Caco-2 (cell line): ENCODE data around the gene BFSP1. TPM values are rescaled to one million over a fixed set of nuclear protein-coding genes. Genes with fewer than 3 reads are reported as not detected.

Experiments
- BruUV-seq: library from RNA; stranded (reverse); fragments of 400-500 nt; replicated peaks from 2 replicates; lab custom pipeline; 2021; lab: Mats Ljungman, UMichigan
- CTCF ChIA-PET: fragments of 300-600 bp; sonication (Branson Sonifier 250); formaldehyde crosslinking; loops from one replicate; lab custom pipeline; 2022; ENCODE audit warnings: antibody characterized with exemption; lab: Charles Lee
- POLR2A ChIA-PET: fragments of 300-600 bp; sonication (Branson Sonifier 250); formaldehyde crosslinking; loops from one replicate; lab custom pipeline; 2022; ENCODE audit warnings: antibody characterized with exemption; lab: Charles Lee
- DNase-seq, 2 experiments: peaks; one replicate each; pipeline versions ENCODE4 v3.0.0 to v3.0.0-alpha.2; 2020 to 2022
- H3K27me3 ChIP-seq: replicated peaks from 2 replicates; pipeline ENCODE4 v1.6.0; 2011; ENCODE audit warnings: low read length; ENCODE audit not compliant: control insufficient read depth, insufficient read depth
- H3K36me3 ChIP-seq: 2 replicates; pipeline ENCODE4 v1.5.1; 2011; ENCODE audit warnings: low read length; ENCODE audit not compliant: control insufficient read depth, insufficient read depth
- H3K4me1 ChIP-seq: fragments of 250-450 bp; sonication (Bioruptor Pico); 2 replicates; pipeline ENCODE4 v1.5.1; 2020; ENCODE audit warnings: mild to moderate bottlenecking
- H3K4me3 ChIP-seq: 2 replicates; pipeline ENCODE4 v1.5.1; 2011; ENCODE audit warnings: low read depth, mild to moderate bottlenecking, control low read depth, low read length
- H3K9me3 ChIP-seq: fragments of 250-450 bp; sonication (Bioruptor Pico); 2 replicates; pipeline ENCODE4 v1.5.1; 2020; ENCODE audit warnings: mild to moderate bottlenecking, moderate library complexity
- H3K27ac Mint-ChIP-seq: one replicate; pipeline ENCODE4 v1.8.0; 2022; ENCODE audit warnings: mixed read lengths; ENCODE audit not compliant: unreplicated experiment
- H3K27me3 Mint-ChIP-seq: one replicate; pipeline ENCODE4 v1.8.0; 2022; ENCODE audit warnings: mixed read lengths; ENCODE audit not compliant: insufficient read depth, unreplicated experiment
- H3K36me3 Mint-ChIP-seq: one replicate; pipeline ENCODE4 v1.8.0; 2022; ENCODE audit warnings: mild to moderate bottlenecking, mixed read lengths; ENCODE audit not compliant: insufficient read depth, unreplicated experiment
- H3K4me1 Mint-ChIP-seq: one replicate; pipeline ENCODE4 v1.8.0; 2022; ENCODE audit warnings: low read depth, mixed read lengths; ENCODE audit not compliant: unreplicated experiment
- H3K4me3 Mint-ChIP-seq: one replicate; pipeline ENCODE4 v1.8.0; 2022; ENCODE audit warnings: mild to moderate bottlenecking, moderate library complexity, mixed read lengths; ENCODE audit not compliant: unreplicated experiment
- H3K9me3 Mint-ChIP-seq: one replicate; pipeline ENCODE4 v1.8.0; 2022; ENCODE audit warnings: mixed read lengths; ENCODE audit not compliant: unreplicated experiment
- intact Hi-C: fragments of 100-400 bp; cut with micrococcal nuclease; formaldehyde crosslinking; loops from one replicate; pipeline ENCODE4 v1.10.0; 2022; ENCODE audit not compliant: unreplicated experiment
- total RNA-seq: library from RNA; stranded (reverse); gene quantifications from 2 replicates; pipeline ENCODE4 v1.2.3, GENCODE V29; 2022
- TF ChIP-seq, protein P1 (sequence below), 2 experiments: fragments of 200-600 bp in 1 of 2; IDR thresholded peaks; 1 replicate in 1 of 2; 2 replicates in 1 of 2; pipeline versions ENCODE4 v1.5.1 to v1.8.0; 2011 to 2022; ENCODE audit warnings: antibody characterized with exemption in 1 of 2, control low read depth in 1 of 2, inconsistent platforms in 1 of 2, low read depth in 1 of 2, low read length in 1 of 2, mild to moderate bottlenecking in 1 of 2, moderate library complexity in 1 of 2; ENCODE audit not compliant: insufficient read depth in 1 of 2, severe bottlenecking in 1 of 2, unreplicated experiment in 1 of 2

Gene BFSP1
- total RNA-seq, 1 experiment from 2014 or later, result 22.7 TPM

DNA sequence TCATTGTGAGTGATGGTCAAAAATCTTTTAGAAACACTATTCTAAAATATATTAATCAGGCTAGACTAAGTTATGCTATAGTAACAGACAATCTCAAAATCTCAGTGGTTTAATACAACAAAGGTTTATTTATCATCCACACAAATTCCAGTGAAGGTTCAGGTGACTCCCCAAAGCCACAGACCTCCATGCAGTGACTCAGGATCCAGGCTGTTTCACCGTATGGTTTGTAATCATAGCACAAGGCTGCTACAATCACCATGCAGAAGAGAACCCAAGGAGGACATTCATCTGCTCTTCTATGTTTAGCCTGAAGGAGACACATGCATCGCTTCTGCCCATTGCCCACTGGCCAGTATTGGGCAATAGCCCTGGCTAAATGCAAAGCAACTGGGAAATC lies 46.2 kb downstream of the BFSP1 start:
- H3K4me3 ChIP-seq, result no peak overlapping the region
- no peaks in the 10 kb centered on the region for H3K36me3 ChIP-seq
- H3K36me3 Mint-ChIP-seq, result no peaks in the 10 kb centered on the region
- H3K27ac Mint-ChIP-seq, result no peak overlapping the region
- no TSS peak for BruUV-seq
- TF ChIP-seq, protein P1, sequence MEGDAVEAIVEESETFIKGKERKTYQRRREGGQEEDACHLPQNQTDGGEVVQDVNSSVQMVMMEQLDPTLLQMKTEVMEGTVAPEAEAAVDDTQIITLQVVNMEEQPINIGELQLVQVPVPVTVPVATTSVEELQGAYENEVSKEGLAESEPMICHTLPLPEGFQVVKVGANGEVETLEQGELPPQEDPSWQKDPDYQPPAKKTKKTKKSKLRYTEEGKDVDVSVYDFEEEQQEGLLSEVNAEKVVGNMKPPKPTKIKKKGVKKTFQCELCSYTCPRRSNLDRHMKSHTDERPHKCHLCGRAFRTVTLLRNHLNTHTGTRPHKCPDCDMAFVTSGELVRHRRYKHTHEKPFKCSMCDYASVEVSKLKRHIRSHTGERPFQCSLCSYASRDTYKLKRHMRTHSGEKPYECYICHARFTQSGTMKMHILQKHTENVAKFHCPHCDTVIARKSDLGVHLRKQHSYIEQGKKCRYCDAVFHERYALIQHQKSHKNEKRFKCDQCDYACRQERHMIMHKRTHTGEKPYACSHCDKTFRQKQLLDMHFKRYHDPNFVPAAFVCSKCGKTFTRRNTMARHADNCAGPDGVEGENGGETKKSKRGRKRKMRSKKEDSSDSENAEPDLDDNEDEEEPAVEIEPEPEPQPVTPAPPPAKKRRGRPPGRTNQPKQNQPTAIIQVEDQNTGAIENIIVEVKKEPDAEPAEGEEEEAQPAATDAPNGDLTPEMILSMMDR (IDR thresholded peaks at IDR 0.05; ENCODE audit: insufficient read depth in 1 of 2, low read depth in 1 of 2, low read length in 1 of 2, severe bottlenecking in 1 of 2, unreplicated experiment in 1 of 2), result no peak
- no peaks in the 10 kb centered on the region for H3K4me1 ChIP-seq
- no peaks in the 10 kb centered on the region for H3K27me3 Mint-ChIP-seq
- ChIA-PET POLR2A (no interaction called here), CTCF (no interaction called here)
- H3K4me1 Mint-ChIP-seq, result no peaks in the 10 kb centered on the region
- no peak overlapping the region for H3K4me3 Mint-ChIP-seq
- no peaks in the 10 kb centered on the region for H3K9me3 Mint-ChIP-seq
- intact Hi-C loops, result no loop called here
- no peaks in the 10 kb centered on the region for H3K27me3 ChIP-seq
- no peak for DNase-seq
- H3K9me3 ChIP-seq, result no peaks in the 10 kb centered on the region

DNA sequence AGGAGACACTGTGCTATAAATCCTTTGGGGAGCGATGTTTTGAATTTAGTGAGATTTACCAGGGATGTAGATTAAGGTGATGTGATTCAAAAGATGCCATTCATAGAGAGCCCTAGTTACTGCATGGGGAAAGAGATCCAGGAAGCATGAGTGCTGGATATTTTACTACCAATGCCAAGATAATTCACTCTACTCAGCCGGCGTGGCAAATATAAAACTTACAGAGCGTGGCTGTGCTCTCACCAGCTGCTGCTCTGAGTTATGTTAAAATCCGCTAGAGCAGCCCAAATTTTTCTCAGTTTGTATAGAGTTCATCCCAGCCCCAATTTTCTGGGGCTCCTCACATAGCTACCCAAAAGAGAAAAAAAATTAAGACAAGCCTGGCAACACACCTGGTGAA lies 48.6 kb downstream of the BFSP1 start:
- Histone ChIP-seq H3K9me3 (no peaks in the 10 kb centered on the region), H3K27me3 (no peaks in the 10 kb centered on the region), H3K36me3 (no peaks in the 10 kb centered on the region), H3K4me3 (no peak overlapping the region), H3K4me1 (no peaks in the 10 kb centered on the region)
- ChIA-PET POLR2A (no interaction called here), CTCF (interaction anchor here (0.6 kb wide), 1 partner anchor 54 kb away, joined by 3 read pairs; no protein-coding TSS in a partner anchor)
- Mint-ChIP-seq H3K36me3 (no peaks in the 10 kb centered on the region), H3K4me3 (no peak overlapping the region), H3K27ac (no peak overlapping the region), H3K27me3 (no peaks in the 10 kb centered on the region), H3K9me3 (no peaks in the 10 kb centered on the region), H3K4me1 (no peaks in the 10 kb centered on the region)
- TF ChIP-seq, protein P1 (IDR thresholded peaks at IDR 0.05; ENCODE audit: insufficient read depth in 1 of 2, low read depth in 1 of 2, low read length in 1 of 2, severe bottlenecking in 1 of 2, unreplicated experiment in 1 of 2), result no peak
- BruUV-seq, result no TSS peak
- intact Hi-C loops, result no loop called here
- no peak for DNase-seq

DNA sequence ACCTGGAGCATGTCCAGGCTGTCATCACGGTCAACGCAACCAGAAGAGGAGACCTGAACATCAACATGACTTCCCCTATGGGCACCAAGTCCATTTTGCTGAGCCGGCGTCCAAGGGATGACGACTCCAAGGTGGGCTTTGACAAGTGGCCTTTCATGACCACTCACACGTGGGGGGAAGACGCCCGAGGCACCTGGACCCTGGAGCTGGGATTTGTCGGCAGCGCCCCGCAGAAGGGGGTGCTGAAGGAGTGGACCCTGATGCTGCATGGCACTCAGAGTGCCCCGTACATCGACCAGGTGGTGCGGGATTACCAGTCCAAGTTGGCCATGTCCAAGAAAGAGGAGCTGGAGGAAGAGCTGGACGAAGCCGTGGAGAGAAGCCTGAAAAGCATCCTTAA lies 49.5 kb downstream of the BFSP1 start:
- Mint-ChIP-seq H3K9me3 (no peaks in the 10 kb centered on the region), H3K4me1 (no peaks in the 10 kb centered on the region), H3K36me3 (no peaks in the 10 kb centered on the region), H3K27ac (no peak overlapping the region), H3K27me3 (no peaks in the 10 kb centered on the region), H3K4me3 (no peak overlapping the region)
- POLR2A ChIA-PET, result no interaction called here
- no peaks in the 10 kb centered on the region for H3K27me3 ChIP-seq
- no peaks in the 10 kb centered on the region for H3K4me1 ChIP-seq
- CTCF ChIA-PET, result no interaction called here
- no TSS peak for BruUV-seq
- intact Hi-C loops, result no loop called here
- no peaks in the 10 kb centered on the region for H3K36me3 ChIP-seq
- no peak overlapping the region for H3K4me3 ChIP-seq
- DNase-seq, result no peak
- no peaks in the 10 kb centered on the region for H3K9me3 ChIP-seq
- TF ChIP-seq, protein P1 (IDR thresholded peaks at IDR 0.05; ENCODE audit: insufficient read depth in 1 of 2, low read depth in 1 of 2, low read length in 1 of 2, severe bottlenecking in 1 of 2, unreplicated experiment in 1 of 2), result no peak
